Middle frontal gyrus (tissue), 1 donor: Measurements from ENCODE around the gene LINGO1.

Experiments used
- DNase-seq: peaks from one replicate; pipeline ENCODE4 v3.0.0-alpha.2; 2015; ENCODE audit warnings: low spot score; ENCODE audit errors: extremely low spot score

The LINGO1 gene

GRCh38 chr15:77571741-77572140 is 61.0 kb downstream of the LINGO1 start:
- DNase-seq: no peak

DNA sequence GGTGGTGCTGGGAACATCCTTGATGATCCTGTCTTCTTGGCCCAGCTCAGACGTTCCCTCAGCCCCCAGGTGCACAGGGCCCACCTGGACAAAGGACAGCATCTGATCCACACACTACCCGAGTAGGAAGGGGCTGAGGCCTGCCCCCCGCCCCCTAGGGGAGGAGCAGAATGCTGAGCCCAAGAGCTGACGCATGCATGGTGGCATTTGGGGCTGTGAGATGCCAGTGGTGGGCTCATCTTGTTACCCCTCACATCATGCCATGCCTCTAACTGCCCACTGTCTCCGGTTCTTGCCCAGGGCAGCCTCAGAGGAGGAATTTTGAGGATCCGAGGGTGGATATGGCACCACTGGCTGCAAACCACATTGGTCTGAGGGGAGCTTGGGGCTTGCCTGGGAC is 61.5 kb downstream of the LINGO1 start:
- DNase-seq: no peak

DNA sequence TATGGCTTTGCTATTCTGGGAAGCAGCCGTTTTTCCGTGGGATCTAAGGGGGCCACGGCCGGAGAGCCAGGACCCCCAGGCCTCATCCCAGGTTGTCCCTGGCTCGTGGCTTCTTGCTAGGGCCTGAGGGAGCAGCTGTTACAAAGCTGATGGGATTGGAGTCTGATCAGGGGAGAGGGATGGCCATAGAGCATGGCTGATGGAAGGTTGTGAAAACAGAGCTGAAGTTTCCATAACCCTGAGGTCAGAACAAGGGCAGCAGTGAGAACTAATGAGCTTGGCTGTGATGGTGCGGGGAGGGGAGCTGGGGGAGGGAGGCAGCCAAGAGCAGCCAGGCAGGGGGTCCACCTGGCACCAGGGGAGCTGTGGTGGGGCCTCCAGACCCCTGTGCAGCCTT is 63.0 kb downstream of the LINGO1 start:
- DNase-seq: no peak

GRCh38 chr15:77568973-77569728 is 63.6 kb downstream of the LINGO1 start:
- no peak for DNase-seq

- no peak for DNase-seq
Measured at GRCh38 chr15:77568014-77568972, 64.4 kb downstream of the LINGO1 start.

GRCh38 chr15:77567202-77567601 is 65.5 kb downstream of the LINGO1 start:
- DNase-seq: no peak

DNA sequence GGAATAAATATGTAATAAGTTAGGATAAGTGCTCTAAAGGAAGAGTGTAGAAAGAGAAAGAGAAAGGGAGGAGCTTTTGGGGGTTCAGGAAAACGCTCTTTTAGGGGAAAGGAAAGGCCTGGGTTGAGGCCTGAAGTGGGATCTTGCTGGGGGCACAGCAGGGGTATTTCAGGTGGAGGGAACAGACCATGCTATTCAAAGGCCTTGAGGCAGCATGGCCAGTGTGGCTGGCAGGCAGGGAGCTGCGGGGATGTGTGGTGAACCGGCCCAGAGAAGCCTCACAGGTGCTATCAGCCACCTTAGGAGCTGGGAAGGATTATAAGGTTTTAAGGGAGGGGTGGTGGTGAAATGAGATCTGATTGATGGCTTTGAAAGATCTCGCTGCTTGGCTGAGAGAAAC is 66.6 kb downstream of the LINGO1 start:
- DNase-seq: no peak

- DNase-seq: no peak
Measured at GRCh38 chr15:77565378-77565915, 67.3 kb downstream of the LINGO1 start.

- no peak for DNase-seq
Measured at GRCh38 chr15:77564938-77565337, 67.8 kb downstream of the LINGO1 start.

- no peak for DNase-seq
Measured at GRCh38 chr15:77564341-77564740, 68.4 kb downstream of the LINGO1 start.

DNA sequence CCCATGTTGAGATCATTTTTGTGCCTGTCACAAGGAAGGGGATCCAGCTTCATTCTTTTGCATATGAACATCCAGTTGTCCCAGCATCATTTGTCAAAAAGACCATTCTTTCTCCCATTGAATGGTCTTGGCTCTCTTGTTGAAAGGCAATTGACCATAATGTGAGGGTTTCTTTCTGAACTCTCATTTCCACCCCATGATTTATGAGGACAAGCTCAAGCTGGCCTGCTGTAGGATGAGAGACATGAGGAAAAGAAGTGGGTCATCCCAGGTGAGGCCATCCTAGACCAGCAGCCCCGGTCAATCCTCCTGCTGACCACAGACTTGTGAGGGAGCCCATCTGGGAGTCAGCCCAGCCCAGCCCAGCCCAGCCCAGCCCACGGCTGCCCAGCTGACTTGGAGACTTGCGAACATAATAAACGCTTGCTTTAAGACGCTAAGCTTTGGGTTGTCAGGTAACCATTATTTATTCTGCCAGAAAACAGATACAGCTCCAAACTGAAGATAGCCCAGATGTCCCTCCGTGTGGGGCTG is 69.0 kb downstream of the LINGO1 start:
- DNase-seq: no peak
